NCI-H510A (cell line): ENCODE results near the gene AKIRIN2.
A peak's percentile ranks its signal among the peaks of the same experiment; 100 is the strongest.

Source experiments
- DNase-seq: peaks from one replicate; lab custom pipeline; 2025; lab: John Stamatoyannopoulos, UW

The AKIRIN2 gene

GRCh38 chr6:87701676-87702588, at the start of gene AKIRIN2:
Gene AKIRIN2, minus strand, starts transcription at chr6:87702233. Its CDS starts 549 bp downstream, at chr6:87701684.
- DNase-seq = peak; percentile 89

DNA sequence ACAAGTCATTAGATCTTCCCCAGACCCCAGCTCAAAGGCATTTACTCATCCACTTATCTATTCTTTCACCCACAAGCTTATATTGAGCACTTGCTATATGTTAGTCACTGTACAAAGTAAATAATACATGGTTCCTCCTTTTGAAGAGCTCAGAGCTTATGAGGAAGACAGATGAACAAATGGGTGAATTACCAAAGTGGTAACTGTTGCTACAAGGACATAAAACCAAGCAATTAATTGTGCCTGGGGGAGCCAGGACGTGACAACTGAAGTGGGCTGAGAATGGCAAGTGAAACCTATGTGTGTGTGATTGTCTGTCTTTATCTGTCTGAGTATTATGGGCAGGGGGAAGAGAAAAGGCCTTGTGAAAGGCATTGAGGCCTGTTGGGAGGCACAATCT, 45.6 kb upstream of the AKIRIN2 start:
- DNase-seq = no peak

- no peak for DNase-seq
Measured at GRCh38 chr6:87745966-87746721, 44.1 kb upstream of the AKIRIN2 start.

DNA sequence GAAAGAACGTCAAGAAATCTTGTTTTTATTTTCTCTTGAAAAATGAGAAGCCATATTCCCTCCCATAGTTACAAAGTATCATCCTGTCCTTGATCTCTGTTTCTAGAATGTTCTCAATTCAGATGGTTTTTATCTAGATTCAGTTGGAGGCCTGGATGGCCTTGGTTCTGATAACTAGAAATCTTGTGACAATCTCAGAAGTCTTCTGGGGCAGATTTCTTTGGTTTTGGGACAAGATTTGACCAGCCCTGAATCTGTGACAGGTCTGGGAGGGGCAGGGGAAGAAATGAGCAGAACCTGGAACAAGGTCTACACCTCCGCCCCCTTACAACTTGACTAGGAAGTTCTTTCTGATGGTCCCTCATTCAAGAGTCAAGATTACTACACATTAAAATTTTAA, 41.4 kb upstream of the AKIRIN2 start:
- DNase-seq = no peak

DNA sequence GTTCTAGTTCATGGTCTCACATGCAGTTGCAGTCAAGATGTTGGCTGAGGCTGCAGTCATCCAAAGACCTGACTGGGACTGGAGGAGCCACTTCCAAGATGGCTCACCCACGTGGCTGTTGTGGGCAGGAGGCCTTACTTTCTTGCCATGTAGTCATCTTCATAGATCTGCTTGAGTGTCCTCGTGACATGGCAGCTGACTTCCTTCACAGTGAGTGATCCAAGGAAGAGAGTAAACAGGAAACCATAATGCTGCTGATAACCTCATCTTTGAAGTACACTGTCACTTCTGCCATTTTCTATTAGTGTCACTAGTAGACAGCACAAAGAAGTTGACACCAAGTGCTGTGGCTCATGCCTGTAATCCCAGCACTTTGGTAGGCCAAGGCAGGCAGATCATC, 40.1 kb upstream of the AKIRIN2 start:
- DNase-seq = no peak

GRCh38 chr6:87741001-87741650, 39.1 kb upstream of the AKIRIN2 start:
- no peak for DNase-seq

DNA sequence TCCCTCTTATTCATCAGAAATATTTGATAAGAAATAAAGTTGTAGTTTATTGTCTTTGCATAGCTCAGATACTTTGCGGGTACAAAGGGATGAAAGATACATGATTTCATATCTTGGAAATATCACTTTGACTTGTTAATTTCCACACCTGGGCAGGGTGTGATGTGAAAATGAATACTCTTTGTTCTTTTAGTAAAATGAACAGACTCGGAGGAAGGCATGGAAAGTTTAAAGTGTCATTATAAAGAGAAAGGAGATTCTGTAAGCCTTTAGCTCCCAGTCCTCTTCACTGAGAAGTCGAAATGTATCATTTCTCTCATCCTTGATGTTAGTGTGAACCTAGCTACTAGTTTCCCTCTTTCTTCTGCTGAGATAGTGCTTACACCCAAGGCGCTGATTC, 36.7 kb upstream of the AKIRIN2 start:
- DNase-seq = no peak

DNA sequence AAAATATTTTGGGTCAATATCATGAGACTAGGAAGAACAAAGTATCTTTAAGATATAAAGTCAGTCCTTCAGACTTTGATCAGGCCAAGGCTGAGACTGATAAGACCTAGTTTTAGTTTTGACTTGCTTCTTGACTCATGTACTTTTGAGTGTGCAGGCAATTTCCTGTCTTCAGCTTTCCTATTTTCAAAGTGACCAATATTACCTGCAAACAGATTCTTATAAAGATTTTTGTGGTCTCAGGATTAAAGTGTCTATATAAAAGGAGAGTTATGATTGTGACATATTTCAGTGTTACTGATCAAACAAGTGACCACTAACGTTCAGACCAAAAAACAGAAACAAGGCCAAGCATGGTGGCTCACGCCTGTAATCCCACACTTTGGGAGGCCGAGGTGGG, 36.0 kb upstream of the AKIRIN2 start:
- DNase-seq = no peak

DNA sequence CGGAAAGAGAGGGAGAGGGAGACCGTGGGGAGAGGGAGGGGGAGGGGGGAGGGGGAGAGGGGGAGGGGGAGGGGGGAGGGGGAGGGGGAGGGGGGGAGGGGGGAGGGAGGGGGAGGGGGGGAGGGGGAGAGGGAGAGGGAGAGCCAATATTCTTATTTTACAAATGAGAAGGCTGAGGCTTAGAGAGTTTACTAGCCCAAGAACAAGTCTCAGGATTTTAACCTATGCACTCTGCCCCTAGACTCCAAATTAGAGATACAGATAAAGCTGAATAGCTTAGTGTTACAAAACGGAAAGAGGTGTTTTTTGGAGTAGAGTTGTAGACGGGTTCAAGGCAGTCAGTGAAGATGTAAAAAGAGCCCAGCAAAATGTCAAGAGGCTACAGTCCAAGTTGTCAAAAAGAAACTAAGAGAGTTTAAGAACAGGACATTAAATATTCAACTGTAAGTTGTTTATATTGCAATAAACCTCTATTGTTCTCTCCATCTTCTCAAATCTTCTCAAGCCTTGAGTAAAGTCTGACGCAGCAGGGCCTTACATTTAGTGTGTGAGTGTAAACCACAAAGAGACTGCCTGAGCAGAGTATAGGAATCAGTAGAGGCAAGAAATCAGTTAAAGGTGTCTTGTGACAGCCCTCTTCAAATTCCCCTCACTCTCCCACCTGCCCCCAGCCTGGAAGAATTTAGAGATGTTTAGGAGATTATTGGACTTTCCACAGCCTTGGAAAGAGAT, 34.9 kb upstream of the AKIRIN2 start:
- no peak for DNase-seq

DNA sequence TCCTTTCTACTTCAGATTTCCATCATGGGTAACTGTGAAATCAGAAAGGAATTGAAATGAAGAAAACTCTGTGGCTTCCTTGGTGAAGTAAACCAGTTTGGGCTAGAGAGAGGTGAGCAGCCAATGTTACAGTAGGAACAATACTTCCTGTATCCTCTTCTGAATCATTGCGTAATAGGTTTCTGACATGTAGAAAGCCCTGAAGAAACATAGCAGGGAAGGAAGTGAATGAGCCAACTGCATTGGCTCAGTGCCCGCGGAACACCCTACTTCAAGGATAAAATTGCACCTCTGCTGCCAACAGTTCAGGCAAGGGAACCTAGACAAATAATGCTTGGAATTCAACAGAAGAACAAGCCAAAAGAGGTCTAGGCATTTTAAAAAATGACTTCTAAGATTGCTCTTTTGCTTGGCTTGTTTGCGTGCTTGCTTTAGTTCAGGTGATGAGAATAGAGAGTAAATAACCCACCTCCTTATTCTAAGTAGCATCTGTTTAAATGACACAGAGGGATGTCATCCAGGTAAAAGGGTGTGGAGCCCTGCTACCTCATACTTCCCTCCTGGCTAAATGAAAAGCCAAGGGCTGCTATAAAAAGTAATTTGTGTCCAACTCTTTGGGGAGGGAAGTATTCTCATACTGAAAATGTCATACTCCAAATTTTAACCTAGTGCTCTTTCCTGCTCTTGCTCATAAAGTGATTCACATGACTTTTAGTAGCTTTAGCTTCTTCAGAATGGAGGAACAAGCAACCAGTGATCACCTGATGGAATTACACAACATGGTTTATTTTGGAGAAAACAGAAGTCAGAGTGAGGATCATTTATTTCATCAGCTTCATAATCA, 30.0 kb upstream of the AKIRIN2 start:
- DNase-seq = peak; percentile 52

DNA sequence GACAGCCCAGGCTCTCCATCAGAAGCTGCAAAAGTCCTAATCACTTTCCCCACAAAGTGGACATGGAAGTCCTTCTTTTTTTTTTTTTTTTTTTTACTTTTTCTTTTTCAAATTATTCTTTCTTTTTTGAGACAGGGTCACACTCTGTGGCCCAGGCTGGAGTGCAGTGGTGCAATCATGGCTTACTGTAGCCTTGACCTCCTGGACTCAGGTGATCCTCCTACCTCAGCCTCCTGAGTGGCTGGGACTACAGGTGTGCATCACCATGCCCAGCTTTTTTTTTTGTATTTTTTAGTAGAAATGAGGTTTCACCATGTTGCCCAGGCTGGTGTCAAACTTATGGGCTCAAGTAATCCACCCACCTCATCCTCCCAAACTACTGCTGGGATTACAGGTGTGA, 29.0 kb upstream of the AKIRIN2 start:
- DNase-seq = no peak

DNA sequence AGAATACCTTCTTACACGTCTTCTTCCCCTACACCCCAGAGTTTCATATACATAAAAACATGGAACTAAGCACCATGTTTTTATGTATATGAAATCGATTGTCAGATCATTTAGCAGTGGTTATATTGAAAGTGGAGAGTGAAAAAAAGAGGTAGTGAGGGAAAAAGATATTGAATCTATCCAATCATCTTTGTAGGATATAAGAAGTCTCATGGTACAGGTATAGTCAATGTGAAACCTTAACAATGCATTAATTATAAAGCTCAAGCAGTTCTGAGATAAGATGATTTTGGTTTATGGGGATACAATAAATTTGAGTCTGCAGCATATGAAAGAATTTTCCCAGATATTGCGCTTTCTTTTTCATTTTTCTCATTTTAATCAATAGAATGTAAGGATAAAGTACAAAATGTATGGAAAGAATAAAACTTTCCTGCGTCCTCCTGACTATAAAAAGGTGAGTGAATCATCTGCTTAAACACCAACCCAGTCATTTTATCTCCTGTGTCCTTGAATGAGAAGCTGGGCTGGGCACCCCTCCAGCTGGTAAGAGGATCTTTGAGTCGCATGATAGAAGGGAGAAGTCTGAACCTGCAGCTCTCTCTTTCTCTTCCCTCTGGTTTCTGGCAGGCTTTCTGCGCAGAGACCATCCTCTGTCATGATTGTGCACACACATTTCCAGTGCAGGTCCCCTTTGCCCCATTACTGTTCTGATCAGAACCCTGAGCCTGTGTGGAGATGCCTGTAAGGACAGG, 28.1 kb upstream of the AKIRIN2 start:
- DNase-seq = no peak

GRCh38 chr6:87728706-87729105, 26.7 kb upstream of the AKIRIN2 start:
- no peak for DNase-seq

DNA sequence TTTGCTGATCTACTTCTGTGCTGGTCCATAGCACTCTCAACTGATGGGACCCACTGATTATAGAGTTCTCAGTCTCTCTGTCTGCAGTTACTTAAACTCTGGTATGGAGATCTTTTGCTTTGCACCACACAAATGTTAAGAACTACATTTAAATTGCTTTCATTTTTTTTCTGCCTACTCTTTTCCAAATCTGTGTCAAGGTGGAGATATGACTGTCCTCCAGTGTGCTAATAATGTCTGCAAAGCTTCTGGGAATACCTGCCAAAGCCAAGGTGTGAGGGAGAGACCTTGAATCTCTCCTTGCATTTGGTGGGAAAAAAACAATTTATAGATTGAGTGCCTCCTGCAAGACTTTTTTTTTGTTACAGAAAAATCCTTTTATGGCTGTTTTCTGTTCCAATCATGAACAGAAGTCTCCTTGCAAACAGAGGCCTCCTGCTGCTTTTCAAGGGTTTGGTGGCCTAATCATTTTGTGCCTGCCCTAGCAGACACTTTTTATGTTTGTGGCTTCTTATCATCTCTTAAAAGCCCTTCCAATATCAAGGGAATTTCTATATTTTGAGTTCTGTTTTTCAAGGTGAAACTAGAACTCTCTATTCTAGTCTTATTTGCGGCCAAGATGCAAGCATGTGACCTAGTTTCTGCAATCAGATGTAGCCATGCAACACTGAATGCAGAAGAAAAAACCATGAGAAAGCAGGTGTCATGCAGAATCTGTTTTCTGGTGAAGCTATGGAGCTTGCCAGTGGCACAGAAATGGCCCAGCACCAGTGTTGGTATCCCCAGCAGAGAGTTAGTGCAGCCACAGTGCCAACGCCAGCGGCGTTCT, 23.2 kb upstream of the AKIRIN2 start:
- DNase-seq = no peak

DNA sequence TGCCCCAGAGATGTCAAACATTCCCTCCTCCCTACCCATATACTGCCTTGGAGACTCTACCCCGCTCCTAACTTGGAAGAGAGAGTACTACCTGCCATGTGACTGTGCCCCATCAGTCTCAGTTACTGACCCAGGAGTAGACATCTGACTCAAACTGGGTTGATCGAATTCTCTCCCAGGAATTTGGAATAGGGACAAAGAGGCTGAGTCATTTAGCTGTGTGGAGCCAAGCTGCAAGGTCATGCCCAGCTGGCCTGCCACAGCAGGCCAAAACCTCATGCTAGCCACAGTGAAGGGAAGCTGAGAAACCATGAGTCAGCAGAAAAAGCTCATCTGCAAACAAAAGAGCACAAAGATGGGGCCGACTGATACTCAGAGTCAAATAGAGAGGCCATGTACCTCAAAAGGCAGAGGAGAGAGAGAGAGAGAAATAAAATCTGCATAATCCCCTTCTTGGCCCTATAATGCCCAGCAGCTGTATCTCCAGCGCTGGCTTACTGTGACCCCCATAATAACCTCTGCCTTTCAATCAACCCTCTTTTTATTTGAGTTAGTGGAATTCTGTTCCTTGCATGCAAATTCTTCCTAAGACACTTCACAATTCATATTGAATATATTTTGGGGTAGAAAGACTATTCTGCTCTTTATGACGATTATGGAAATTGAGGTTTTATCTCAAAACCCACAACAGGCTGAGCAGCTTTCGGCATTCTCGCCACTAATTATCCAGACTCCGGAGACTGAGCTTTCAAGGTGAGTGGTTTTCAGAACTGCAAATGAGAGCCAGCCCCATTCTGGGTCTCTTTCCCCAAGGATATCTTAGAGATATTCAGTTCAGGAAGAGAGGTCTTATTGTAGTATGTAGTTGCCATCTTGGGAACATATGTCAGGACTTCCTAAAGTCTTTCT, 21.4 kb upstream of the AKIRIN2 start:
- no peak for DNase-seq

GRCh38 chr6:87722540-87723169, 20.6 kb upstream of the AKIRIN2 start:
- no peak for DNase-seq

- no peak for DNase-seq
Measured at GRCh38 chr6:87721311-87721710, 19.3 kb upstream of the AKIRIN2 start.
